Measurements from ENCODE around the gene ARHGAP8. TPM values are rescaled to one million over a fixed set of nuclear protein-coding genes. Genes with fewer than 3 reads are reported as not detected.
A peak's percentile ranks its signal among the peaks of the same experiment; 100 is the strongest.

The ARHGAP8 gene
- total and polyA plus RNA-seq, 4 experiments from 2014 or later: 0.67 TPM; not detected in 3

- ChIA-PET POLR2A (ENCODE audit: partially characterized antibody) (no interaction called here), CTCF (ENCODE audit: partially characterized antibody) (no interaction called here)
Observed at GRCh38 chr22:44891293-44891747, 138.9 kb downstream of the ARHGAP8 start.

GRCh38 chr22:44891791-44892190 lies 139.4 kb downstream of the ARHGAP8 start:
- Histone ChIP-seq H3K36me3 (ENCODE audit: insufficient read depth, low read length) (no peaks in the 10 kb centered on the region), H3K27ac (ENCODE audit: low read depth, low read length) (no peak overlapping the region), H3K4me3 (ENCODE audit: low read length in 2 of 2) (no peak overlapping the region), H3K27me3 (ENCODE audit: insufficient read depth, low read length) (no peaks in the 10 kb centered on the region), H3K4me1 (ENCODE audit: insufficient read depth, low read length) (no peaks in the 10 kb centered on the region), H3K9me3 (ENCODE audit: control insufficient read depth in 1 of 2, low read length in 2 of 2) (no peaks in the 10 kb centered on the region)
- no peak for DNase-seq
- Mint-ChIP-seq H3K4me3 (no peak overlapping the region), H3K4me1 (no peaks in the 10 kb centered on the region), H3K27me3 (no peaks in the 10 kb centered on the region), H3K27ac (no peak overlapping the region), H3K9me3 (peaks cover 0 to 1% (median 0%) of the 10 kb centered on the region in 8 donors), H3K36me3 (no peaks in the 10 kb centered on the region)
- intact Hi-C loops (cut with micrococcal nuclease): no loop called here
- POLR2A ChIA-PET (ENCODE audit: partially characterized antibody): no interaction called here
- CTCF ChIA-PET (ENCODE audit: partially characterized antibody): no interaction called here

More at GRCh38 chr22:44891293-44891747, 138.9 kb downstream of the ARHGAP8 start:
- no peak overlapping the region for H3K27ac ChIP-seq (ENCODE audit: low read depth, low read length)
- no peaks in the 10 kb centered on the region for H3K27me3 Mint-ChIP-seq
- peaks cover 0 to 1% (median 0%) of the 10 kb centered on the region in 8 donors for H3K9me3 Mint-ChIP-seq
- no peaks in the 10 kb centered on the region for H3K4me1 ChIP-seq (ENCODE audit: insufficient read depth, low read length)
- no peak for DNase-seq
- H3K27ac Mint-ChIP-seq: no peak overlapping the region
- no peaks in the 10 kb centered on the region for H3K36me3 Mint-ChIP-seq
- no peaks in the 10 kb centered on the region for H3K27me3 ChIP-seq (ENCODE audit: insufficient read depth, low read length)
- no peaks in the 10 kb centered on the region for H3K36me3 ChIP-seq (ENCODE audit: insufficient read depth, low read length)
- no peaks in the 10 kb centered on the region for H3K9me3 ChIP-seq (ENCODE audit: control insufficient read depth in 1 of 2, low read length in 2 of 2)
- intact Hi-C loops (cut with micrococcal nuclease): no loop called here
- H3K4me1 Mint-ChIP-seq: no peaks in the 10 kb centered on the region
- no peak overlapping the region for H3K4me3 Mint-ChIP-seq
- no peak overlapping the region for H3K4me3 ChIP-seq (ENCODE audit: low read length in 2 of 2)

- H3K9me3 Mint-ChIP-seq: peaks cover 0 to 1% (median 0%) of the 10 kb centered on the region in 8 donors
- H3K4me1 Mint-ChIP-seq: no peaks in the 10 kb centered on the region
- H3K27me3 ChIP-seq (ENCODE audit: insufficient read depth, low read length): no peaks in the 10 kb centered on the region
- ChIA-PET CTCF (ENCODE audit: partially characterized antibody) (no interaction called here), POLR2A (ENCODE audit: partially characterized antibody) (no interaction called here)
- no peaks in the 10 kb centered on the region for H3K36me3 ChIP-seq (ENCODE audit: insufficient read depth, low read length)
- H3K4me1 ChIP-seq (ENCODE audit: insufficient read depth, low read length): no peaks in the 10 kb centered on the region
- intact Hi-C loops (cut with micrococcal nuclease): no loop called here
- H3K4me3 Mint-ChIP-seq: no peak overlapping the region
- H3K4me3 ChIP-seq (ENCODE audit: low read length in 2 of 2): no peak overlapping the region
- H3K27me3 Mint-ChIP-seq: no peaks in the 10 kb centered on the region
- H3K27ac Mint-ChIP-seq: no peak overlapping the region
- no peak overlapping the region for H3K27ac ChIP-seq (ENCODE audit: low read depth, low read length)
- DNase-seq: no peak
- no peaks in the 10 kb centered on the region for H3K9me3 ChIP-seq (ENCODE audit: control insufficient read depth in 1 of 2, low read length in 2 of 2)
- no peaks in the 10 kb centered on the region for H3K36me3 Mint-ChIP-seq
Observed at GRCh38 chr22:44892243-44892642, 139.9 kb downstream of the ARHGAP8 start.

- Mint-ChIP-seq H3K4me3 (no peak overlapping the region), H3K27me3 (no peaks in the 10 kb centered on the region), H3K9me3 (peaks cover 0 to 1% (median 0%) of the 10 kb centered on the region in 8 donors), H3K4me1 (no peaks in the 10 kb centered on the region), H3K27ac (peak overlapping the region in 1 of 7 donors; percentile 48), H3K36me3 (no peaks in the 10 kb centered on the region)
- ChIA-PET CTCF (ENCODE audit: partially characterized antibody) (no interaction called here), POLR2A (ENCODE audit: partially characterized antibody) (no interaction called here)
- no peak overlapping the region for H3K4me3 ChIP-seq (ENCODE audit: low read length in 2 of 2)
- H3K36me3 ChIP-seq (ENCODE audit: insufficient read depth, low read length): no peaks in the 10 kb centered on the region
- no peaks in the 10 kb centered on the region for H3K4me1 ChIP-seq (ENCODE audit: insufficient read depth, low read length)
- H3K9me3 ChIP-seq (ENCODE audit: control insufficient read depth in 1 of 2, low read length in 2 of 2): no peaks in the 10 kb centered on the region
- no peak for DNase-seq
- intact Hi-C loops (cut with micrococcal nuclease): no loop called here
- no peaks in the 10 kb centered on the region for H3K27me3 ChIP-seq (ENCODE audit: insufficient read depth, low read length)
- H3K27ac ChIP-seq (ENCODE audit: low read depth, low read length): no peak overlapping the region
Observed at GRCh38 chr22:44892803-44893730, 140.7 kb downstream of the ARHGAP8 start.

- no peak for DNase-seq
- Mint-ChIP-seq H3K9me3 (peaks cover 0 to 1% (median 0%) of the 10 kb centered on the region in 8 donors), H3K27ac (peak overlapping the region in 1 of 7 donors; percentile 48), H3K36me3 (no peaks in the 10 kb centered on the region), H3K4me1 (no peaks in the 10 kb centered on the region), H3K27me3 (no peaks in the 10 kb centered on the region), H3K4me3 (no peak overlapping the region)
- Histone ChIP-seq H3K27me3 (ENCODE audit: insufficient read depth, low read length) (no peaks in the 10 kb centered on the region), H3K36me3 (ENCODE audit: insufficient read depth, low read length) (no peaks in the 10 kb centered on the region), H3K9me3 (ENCODE audit: control insufficient read depth in 1 of 2, low read length in 2 of 2) (no peaks in the 10 kb centered on the region), H3K27ac (ENCODE audit: low read depth, low read length) (no peak overlapping the region), H3K4me3 (ENCODE audit: low read length in 2 of 2) (no peak overlapping the region), H3K4me1 (ENCODE audit: insufficient read depth, low read length) (no peaks in the 10 kb centered on the region)
- ChIA-PET CTCF (ENCODE audit: partially characterized antibody) (no interaction called here), POLR2A (ENCODE audit: partially characterized antibody) (no interaction called here)
- intact Hi-C loops (cut with micrococcal nuclease): no loop called here
Observed at GRCh38 chr22:44893731-44894080, 141.3 kb downstream of the ARHGAP8 start.

- CTCF ChIA-PET (ENCODE audit: partially characterized antibody): no interaction called here
Observed at GRCh38 chr22:44894321-44894720, 141.9 kb downstream of the ARHGAP8 start.

GRCh38 chr22:44894782-44895181 lies 142.4 kb downstream of the ARHGAP8 start:
- POLR2A ChIA-PET (ENCODE audit: partially characterized antibody): no interaction called here
- no peak for DNase-seq
- Histone ChIP-seq H3K27me3 (ENCODE audit: insufficient read depth, low read length) (no peaks in the 10 kb centered on the region), H3K36me3 (ENCODE audit: insufficient read depth, low read length) (no peaks in the 10 kb centered on the region), H3K27ac (ENCODE audit: low read depth, low read length) (no peak overlapping the region), H3K9me3 (ENCODE audit: control insufficient read depth in 1 of 2, low read length in 2 of 2) (no peaks in the 10 kb centered on the region), H3K4me3 (ENCODE audit: low read length in 2 of 2) (no peak overlapping the region), H3K4me1 (ENCODE audit: insufficient read depth, low read length) (no peaks in the 10 kb centered on the region)
- Mint-ChIP-seq H3K27me3 (no peaks in the 10 kb centered on the region), H3K4me1 (no peaks in the 10 kb centered on the region), H3K36me3 (no peaks in the 10 kb centered on the region), H3K4me3 (no peak overlapping the region), H3K9me3 (peaks cover 0 to 1% (median 0%) of the 10 kb centered on the region in 8 donors), H3K27ac (no peak overlapping the region)
- CTCF ChIA-PET (ENCODE audit: partially characterized antibody): no interaction called here
- intact Hi-C loops (cut with micrococcal nuclease): no loop called here

More at GRCh38 chr22:44894321-44894720, 141.9 kb downstream of the ARHGAP8 start:
- intact Hi-C loops (cut with micrococcal nuclease): no loop called here
- Histone ChIP-seq H3K27ac (ENCODE audit: low read depth, low read length) (no peak overlapping the region), H3K4me1 (ENCODE audit: insufficient read depth, low read length) (no peaks in the 10 kb centered on the region), H3K9me3 (ENCODE audit: control insufficient read depth in 1 of 2, low read length in 2 of 2) (no peaks in the 10 kb centered on the region), H3K4me3 (ENCODE audit: low read length in 2 of 2) (no peak overlapping the region), H3K36me3 (ENCODE audit: insufficient read depth, low read length) (no peaks in the 10 kb centered on the region), H3K27me3 (ENCODE audit: insufficient read depth, low read length) (no peaks in the 10 kb centered on the region)
- Mint-ChIP-seq H3K4me1 (no peaks in the 10 kb centered on the region), H3K27me3 (no peaks in the 10 kb centered on the region), H3K36me3 (no peaks in the 10 kb centered on the region), H3K4me3 (no peak overlapping the region), H3K27ac (no peak overlapping the region), H3K9me3 (peaks cover 0 to 1% (median 0%) of the 10 kb centered on the region in 8 donors)
- no peak for DNase-seq
- POLR2A ChIA-PET (ENCODE audit: partially characterized antibody): no interaction called here
